Panc1 (cell line): ENCODE data around the gene CNR2. TPM values are rescaled to one million over a fixed set of nuclear protein-coding genes. Genes with fewer than 3 reads are reported as not detected.

ENCODE experiments used
- ATAC-seq: fragments of 200-7000 bp; cut with Tn5 transposase; 2 replicates; pipeline ENCODE4 v1.9.1; 2020; ENCODE audit warnings: mild to moderate bottlenecking, moderate library complexity
- BruUV-seq: library from RNA; stranded (reverse); fragments of 400-500 nt; replicated peaks from 2 replicates; lab custom pipeline; 2021; lab: Mats Ljungman, UMichigan
- CTCF ChIA-PET: fragments of 300-600 bp; sonication (Branson Sonifier 250); formaldehyde crosslinking; loops from one replicate; lab custom pipeline; 2022; ENCODE audit warnings: antibody characterized with exemption; lab: Charles Lee
- POLR2A ChIA-PET: fragments of 300-600 bp; sonication (Branson Sonifier 250); formaldehyde crosslinking; loops from one replicate; lab custom pipeline; 2022; ENCODE audit warnings: antibody characterized with exemption; lab: Charles Lee
- DNase-seq: peaks from one replicate; pipeline ENCODE4 v3.0.0-alpha.2; 2010; ENCODE audit warnings: low read depth, low spot score
- H3K27ac ChIP-seq: 2 replicates; pipeline ENCODE4 v1.5.1; 2011; ENCODE audit warnings: mild to moderate bottlenecking, low read length, inconsistent platforms
- H3K27me3 ChIP-seq: fragments of 200-500 bp; sonication (Bioruptor generic); 2 replicates; pipeline ENCODE4 v1.6.0; 2014; ENCODE audit warnings: low read length, inconsistent platforms; ENCODE audit not compliant: control insufficient read depth, insufficient read depth
- H3K36me3 ChIP-seq: fragments of 200-500 bp; sonication (Bioruptor generic); 2 replicates; pipeline ENCODE4 v1.5.1; 2014; ENCODE audit warnings: inconsistent platforms, mild to moderate bottlenecking, low read length, moderate library complexity; ENCODE audit not compliant: control insufficient read depth, insufficient read depth
- H3K4me1 ChIP-seq: 2 replicates; pipeline ENCODE4 v1.5.1; 2011; ENCODE audit warnings: inconsistent platforms, mild to moderate bottlenecking, low read length, moderate library complexity; ENCODE audit not compliant: control insufficient read depth, insufficient read depth
- H3K4me3 ChIP-seq, 2 experiments: 2 replicates each; pipeline ENCODE4 v1.5.1; 2011 to 2012; ENCODE audit warnings: low read depth in 2 of 2, low read length in 2 of 2, mild to moderate bottlenecking in 2 of 2, inconsistent platforms in 1 of 2, moderate library complexity in 1 of 2
- H3K9me3 ChIP-seq: fragments of 200-500 bp; sonication (Bioruptor generic); 2 replicates; pipeline ENCODE4 v1.5.1; 2014; ENCODE audit warnings: low read depth, mild to moderate bottlenecking, inconsistent platforms, low read length, moderate library complexity; ENCODE audit not compliant: control insufficient read depth, insufficient read depth
- POLR2AphosphoS5 ChIP-seq: IDR thresholded peaks from 2 replicates; pipeline ENCODE4 v1.6.1; 2012; ENCODE audit warnings: mild to moderate bottlenecking, low read depth, low read length, moderate library complexity
- SIN3A ChIP-seq: IDR thresholded peaks from 2 replicates; pipeline ENCODE4 v1.6.1; 2012; ENCODE audit warnings: low read depth, mild to moderate bottlenecking, low read length, moderate library complexity, borderline replicate concordance; ENCODE audit not compliant: insufficient read depth
- TCF7L2 ChIP-seq: IDR thresholded peaks from 2 replicates; pipeline ENCODE4 v1.6.1; 2011; ENCODE audit warnings: mild to moderate bottlenecking, low read depth, low read length, inconsistent platforms
- in situ Hi-C: cut with HindIII; loops from 2 replicates; pipeline ENCODE4 v1.10.0; 2016; ENCODE audit warnings: low sequenced_read_pairs, low pct_unique_long_range_greater_than_20kb
- intact Hi-C: fragments of 100-400 bp; cut with micrococcal nuclease; formaldehyde crosslinking; loops from one replicate; pipeline ENCODE4 v1.10.0; 2022; ENCODE audit not compliant: unreplicated experiment
- total RNA-seq: library from RNA; stranded (reverse); gene quantifications from one replicate; pipeline ENCODE4 v1.2.1, GENCODE V29; 2021; ENCODE audit not compliant: unreplicated experiment
- TF ChIP-seq, protein P1 (sequence below), 2 experiments: IDR thresholded peaks; 2 replicates each; pipeline ENCODE4 v1.6.1; 2011 to 2012; ENCODE audit warnings: low read depth in 2 of 2, control low read depth in 1 of 2, low read length in 1 of 2, mild to moderate bottlenecking in 1 of 2, moderate library complexity in 1 of 2; ENCODE audit not compliant: insufficient read depth in 1 of 2
- TF ChIP-seq, protein P2 (sequence below): fragments of 450-650 bp; IDR thresholded peaks from 2 replicates; pipeline ENCODE4 v1.5.1; 2017; ENCODE audit warnings: mild to moderate bottlenecking

CNR2 gene
- total RNA-seq, 1 experiment from 2014 or later: not detected

DNA sequence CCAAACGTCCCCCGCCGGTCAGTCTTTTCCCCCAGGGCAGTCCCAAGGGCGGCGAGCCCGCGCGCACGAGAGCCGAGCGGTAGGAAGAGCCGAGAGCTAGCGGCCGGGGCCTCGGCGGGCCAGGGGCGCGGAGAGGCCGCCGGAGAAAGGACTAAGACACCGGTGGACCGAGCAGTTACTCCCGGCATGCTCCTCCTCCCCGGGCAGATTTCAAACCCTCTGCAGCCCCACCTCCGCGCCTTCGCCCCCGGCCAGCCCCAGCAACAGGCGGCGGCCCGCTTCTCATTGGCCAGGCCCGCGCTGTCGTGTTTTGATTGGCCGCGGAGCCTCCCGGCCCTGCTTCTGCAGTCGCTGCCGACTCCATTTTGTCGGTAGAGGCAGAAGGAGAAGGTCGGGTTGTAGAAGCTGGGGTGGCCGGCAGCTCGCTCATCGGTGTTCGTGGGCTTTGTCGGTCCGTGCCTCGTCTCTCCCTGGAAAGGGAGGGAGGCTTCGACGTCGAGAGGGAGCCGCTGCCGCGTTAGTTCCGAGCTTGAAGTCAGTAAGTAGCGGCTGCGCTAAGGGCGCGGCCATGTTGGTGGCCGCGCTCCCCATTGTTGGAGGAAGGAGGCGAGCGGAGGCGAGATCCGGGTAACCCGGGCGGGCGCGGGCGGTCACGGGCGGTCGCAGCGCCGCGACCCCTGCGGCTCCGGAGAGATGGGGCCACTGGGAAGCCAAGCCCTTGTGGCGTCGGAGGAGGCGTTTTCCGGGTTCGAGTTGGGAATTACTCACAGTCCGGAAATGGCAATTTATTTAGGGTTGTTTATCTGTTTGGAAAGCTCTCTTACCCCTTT lies 46.5 kb upstream of the CNR2 start, which contains the start of gene PNRC2:
Gene PNRC2 (plus strand): TSS at position 368 of the 830 bp plus-strand sequence. CDS start 1,630 bp downstream, outside the sequence.
- DNase-seq: no peak
- in situ Hi-C loops (loop anchor here (10.0 kb wide), 1 partner anchor 65 kb away; no protein-coding TSS in a partner anchor), intact Hi-C loops (no loop called here)
- TF ChIP-seq, protein P1, sequence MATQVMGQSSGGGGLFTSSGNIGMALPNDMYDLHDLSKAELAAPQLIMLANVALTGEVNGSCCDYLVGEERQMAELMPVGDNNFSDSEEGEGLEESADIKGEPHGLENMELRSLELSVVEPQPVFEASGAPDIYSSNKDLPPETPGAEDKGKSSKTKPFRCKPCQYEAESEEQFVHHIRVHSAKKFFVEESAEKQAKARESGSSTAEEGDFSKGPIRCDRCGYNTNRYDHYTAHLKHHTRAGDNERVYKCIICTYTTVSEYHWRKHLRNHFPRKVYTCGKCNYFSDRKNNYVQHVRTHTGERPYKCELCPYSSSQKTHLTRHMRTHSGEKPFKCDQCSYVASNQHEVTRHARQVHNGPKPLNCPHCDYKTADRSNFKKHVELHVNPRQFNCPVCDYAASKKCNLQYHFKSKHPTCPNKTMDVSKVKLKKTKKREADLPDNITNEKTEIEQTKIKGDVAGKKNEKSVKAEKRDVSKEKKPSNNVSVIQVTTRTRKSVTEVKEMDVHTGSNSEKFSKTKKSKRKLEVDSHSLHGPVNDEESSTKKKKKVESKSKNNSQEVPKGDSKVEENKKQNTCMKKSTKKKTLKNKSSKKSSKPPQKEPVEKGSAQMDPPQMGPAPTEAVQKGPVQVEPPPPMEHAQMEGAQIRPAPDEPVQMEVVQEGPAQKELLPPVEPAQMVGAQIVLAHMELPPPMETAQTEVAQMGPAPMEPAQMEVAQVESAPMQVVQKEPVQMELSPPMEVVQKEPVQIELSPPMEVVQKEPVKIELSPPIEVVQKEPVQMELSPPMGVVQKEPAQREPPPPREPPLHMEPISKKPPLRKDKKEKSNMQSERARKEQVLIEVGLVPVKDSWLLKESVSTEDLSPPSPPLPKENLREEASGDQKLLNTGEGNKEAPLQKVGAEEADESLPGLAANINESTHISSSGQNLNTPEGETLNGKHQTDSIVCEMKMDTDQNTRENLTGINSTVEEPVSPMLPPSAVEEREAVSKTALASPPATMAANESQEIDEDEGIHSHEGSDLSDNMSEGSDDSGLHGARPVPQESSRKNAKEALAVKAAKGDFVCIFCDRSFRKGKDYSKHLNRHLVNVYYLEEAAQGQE (IDR thresholded peaks at IDR 0.05; ENCODE audit: insufficient read depth in 1 of 2, low read depth in 2 of 2, low read length in 1 of 2): peak in 1 of 2 experiments; percentile 30; a peak in 1 of 4 replicates
- TF ChIP-seq, protein P2, sequence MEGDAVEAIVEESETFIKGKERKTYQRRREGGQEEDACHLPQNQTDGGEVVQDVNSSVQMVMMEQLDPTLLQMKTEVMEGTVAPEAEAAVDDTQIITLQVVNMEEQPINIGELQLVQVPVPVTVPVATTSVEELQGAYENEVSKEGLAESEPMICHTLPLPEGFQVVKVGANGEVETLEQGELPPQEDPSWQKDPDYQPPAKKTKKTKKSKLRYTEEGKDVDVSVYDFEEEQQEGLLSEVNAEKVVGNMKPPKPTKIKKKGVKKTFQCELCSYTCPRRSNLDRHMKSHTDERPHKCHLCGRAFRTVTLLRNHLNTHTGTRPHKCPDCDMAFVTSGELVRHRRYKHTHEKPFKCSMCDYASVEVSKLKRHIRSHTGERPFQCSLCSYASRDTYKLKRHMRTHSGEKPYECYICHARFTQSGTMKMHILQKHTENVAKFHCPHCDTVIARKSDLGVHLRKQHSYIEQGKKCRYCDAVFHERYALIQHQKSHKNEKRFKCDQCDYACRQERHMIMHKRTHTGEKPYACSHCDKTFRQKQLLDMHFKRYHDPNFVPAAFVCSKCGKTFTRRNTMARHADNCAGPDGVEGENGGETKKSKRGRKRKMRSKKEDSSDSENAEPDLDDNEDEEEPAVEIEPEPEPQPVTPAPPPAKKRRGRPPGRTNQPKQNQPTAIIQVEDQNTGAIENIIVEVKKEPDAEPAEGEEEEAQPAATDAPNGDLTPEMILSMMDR: no peak
- peak; percentile 97 for TF ChIP-seq POLR2AphosphoS5
- TF ChIP-seq SIN3A: peak; percentile 63; the same call in 1 of the 2 replicates
- TF ChIP-seq TCF7L2: peak; percentile 28; the same call in 1 of the 2 replicates
- Histone ChIP-seq H3K4me3 (peak within 1 kb of the TSS; percentile 78 to 98), H3K9me3 (no peaks in the 10 kb centered on the region), H3K4me1 (peaks cover 51% of the 10 kb centered on the region), H3K27ac (peak within 1 kb of the TSS; percentile 100), H3K27me3 (no peaks in the 10 kb centered on the region), H3K36me3 (peaks cover 24% of the 10 kb centered on the region)
- ATAC-seq: peak; percentile 89
- ChIA-PET CTCF (interaction anchor here (0.6 kb wide), 1 partner anchor 60 kb away, joined by 3 read pairs; no protein-coding TSS in a partner anchor), POLR2A (interaction anchor here (0.6 to 0.7 kb wide), 3 partner anchors 8 to 186 kb away, joined by 3 to 6 read pairs (median 5); no protein-coding TSS in a partner anchor)
- BruUV-seq: no TSS peak

DNA sequence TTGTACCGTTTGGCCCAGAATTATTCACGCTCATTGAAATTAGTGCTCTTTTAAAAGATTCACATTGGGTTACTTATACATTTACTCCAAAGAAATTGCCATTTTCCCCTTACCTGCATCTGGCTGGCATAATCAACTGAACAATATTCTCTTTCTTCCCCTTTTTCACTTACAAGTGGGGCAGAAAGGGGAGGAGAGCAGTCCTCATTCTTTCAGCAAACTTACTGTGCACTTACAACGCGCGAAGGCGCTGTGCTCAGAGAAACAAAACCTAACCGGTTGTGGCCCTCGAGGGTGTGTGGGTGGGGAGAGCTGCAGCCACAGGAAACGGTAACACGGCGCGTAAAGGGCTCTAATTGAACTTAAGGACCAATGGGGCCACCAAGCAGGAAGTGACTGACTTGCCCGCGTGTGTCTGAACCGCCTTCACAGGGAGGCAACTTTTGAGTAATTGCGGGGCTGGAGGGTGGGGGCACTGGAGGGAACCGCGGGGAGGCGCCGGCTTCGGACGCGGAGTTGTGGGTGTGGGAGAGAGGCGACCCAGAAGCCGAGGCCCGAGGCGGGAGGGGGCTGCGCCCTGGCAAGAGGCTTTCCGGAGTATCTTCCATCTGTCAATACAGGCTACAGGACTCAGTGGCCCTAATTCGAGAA lies 45.8 kb upstream of the CNR2 start:
- ChIA-PET POLR2A (interaction anchor here (0.7 kb wide), 1 partner anchor 1999 kb away, joined by 15 read pairs; no protein-coding TSS in a partner anchor), CTCF (no interaction called here)
- peaks cover 50% of the 10 kb centered on the region for H3K4me1 ChIP-seq
- in situ Hi-C loops: no loop called here
- TF ChIP-seq, protein P2: peak; percentile 50; the same call in 1 of the 2 replicates
- TF ChIP-seq, protein P1 (IDR thresholded peaks at IDR 0.05; ENCODE audit: insufficient read depth in 1 of 2, low read depth in 2 of 2, low read length in 1 of 2): no peak
- TF ChIP-seq POLR2AphosphoS5: 0 out of 2 replicates have a peak, but pooled peaks have one; percentile 44
- H3K4me3 ChIP-seq: peak overlapping the region; percentile 78 to 98
- H3K9me3 ChIP-seq: no peaks in the 10 kb centered on the region
- H3K36me3 ChIP-seq: peaks cover 18% of the 10 kb centered on the region
- ATAC-seq (peak; percentile 74), DNase-seq (no peak)
- H3K27ac ChIP-seq: peak overlapping the region; percentile 100
- H3K27me3 ChIP-seq: no peaks in the 10 kb centered on the region
- intact Hi-C loops: no loop called here
- no TSS peak for BruUV-seq
